Neural cell (in vitro differentiated cells): ENCODE results near the gene JPH2. TPM values are rescaled to one million over a fixed set of nuclear protein-coding genes. Genes with fewer than 3 reads are reported as not detected.

Experiments
- H2AFZ ChIP-seq: fragments of 200-600, 300-800 bp; sonication (generic), shearing (Covaris generic); 2 replicates; pipeline ENCODE4 v1.6.0; 2014; ENCODE audit warnings: low read depth, mild to moderate bottlenecking, antibody characterized with exemption, low read length, moderate library complexity
- H3F3A ChIP-seq: fragments of 200-600 bp; shearing (Covaris generic); 2 replicates; pipeline ENCODE4 v1.6.1; 2016; ENCODE audit warnings: mild to moderate bottlenecking, moderate library complexity, mixed read lengths, antibody characterized with exemption, low read length; ENCODE audit not compliant: insufficient read depth, poor library complexity, severe bottlenecking
- H3K27ac ChIP-seq: fragments of 200-600, 300-800 bp; sonication (generic), shearing (Covaris generic); 2 replicates; pipeline ENCODE4 v1.5.1; 2014; ENCODE audit warnings: mild to moderate bottlenecking, low read length, moderate library complexity
- H3K27me3 ChIP-seq: fragments of 300-800, 200-600 bp; sonication (generic), shearing (Covaris generic); 2 replicates; pipeline ENCODE4 v1.6.0; 2014; ENCODE audit warnings: mild to moderate bottlenecking, low read depth, low read length, moderate library complexity; ENCODE audit not compliant: insufficient read depth
- H3K36me3 ChIP-seq: fragments of 300-800, 200-600 bp; sonication (generic), shearing (Covaris generic); 2 replicates; pipeline ENCODE4 v1.5.1; 2014; ENCODE audit warnings: mild to moderate bottlenecking, antibody characterized with exemption, low read length, moderate library complexity; ENCODE audit not compliant: insufficient read depth
- H3K4me2 ChIP-seq: fragments of 300-800, 200-600 bp; sonication (generic), shearing (Covaris generic); 2 replicates; pipeline ENCODE4 v1.6.0; 2014; ENCODE audit warnings: mild to moderate bottlenecking, low read length
- H3K4me3 ChIP-seq: fragments of 300-800, 200-600 bp; sonication (generic), shearing (Covaris generic); 2 replicates; pipeline ENCODE4 v1.5.1; 2014; ENCODE audit warnings: mild to moderate bottlenecking, low read length, moderate library complexity
- H3K79me2 ChIP-seq: fragments of 200-600 bp; shearing (Covaris generic); replicated peaks from 2 replicates; pipeline ENCODE4 v1.6.0; 2014; ENCODE audit warnings: mild to moderate bottlenecking, low read length, moderate library complexity; ENCODE audit not compliant: insufficient read depth
- H3K9ac ChIP-seq: fragments of 300-800, 200-600 bp; sonication (generic), shearing (Covaris generic); 2 replicates; pipeline ENCODE4 v1.6.1; 2016; ENCODE audit warnings: mild to moderate bottlenecking, low read length, mixed read lengths
- H3K9me2 ChIP-seq: fragments of 200-600 bp; shearing (Covaris generic); 2 replicates; pipeline ENCODE4 v1.6.1; 2016; ENCODE audit warnings: mild to moderate bottlenecking, low read length, mixed read lengths; ENCODE audit not compliant: insufficient read depth
- H3K9me3 ChIP-seq: fragments of 200-600, 300-800 bp; sonication (generic), shearing (Covaris generic); 2 replicates; pipeline ENCODE4 v1.6.1; 2016; ENCODE audit warnings: mild to moderate bottlenecking, mixed run types, low read length, moderate library complexity, mixed read lengths
- H4K20me1 ChIP-seq: fragments of 200-600 bp; shearing (Covaris generic); 2 replicates; pipeline ENCODE4 v1.6.1; 2016; ENCODE audit warnings: mild to moderate bottlenecking, mixed run types; ENCODE audit not compliant: insufficient read depth
- CTCF ChIP-seq: fragments of 450-650 bp; IDR thresholded peaks from 2 replicates; pipeline ENCODE4 v1.5.1; 2014; ENCODE audit warnings: antibody characterized with exemption, mild to moderate bottlenecking, moderate library complexity; ENCODE audit not compliant: poor library complexity, severe bottlenecking
- EP300 ChIP-seq: fragments of 450-650 bp; conservative IDR thresholded peaks from 2 replicates; pipeline ENCODE4 v1.6.1; 2014; ENCODE audit warnings: antibody characterized with exemption, mild to moderate bottlenecking, moderate library complexity; ENCODE audit not compliant: poor library complexity, severe bottlenecking
- EZH2 ChIP-seq: fragments of 200-600, 300-800 bp; shearing (Covaris generic), sonication (generic); IDR thresholded peaks from 2 replicates; pipeline ENCODE4 v1.6.1; 2014; ENCODE audit warnings: antibody characterized with exemption, low read length, borderline replicate concordance, mild to moderate bottlenecking; ENCODE audit not compliant: insufficient read depth, poor library complexity, severe bottlenecking
- MXI1 ChIP-seq: fragments of 450-650 bp; conservative IDR thresholded peaks from 2 replicates; pipeline ENCODE4 v1.6.1; 2014; ENCODE audit warnings: antibody characterized with exemption, mild to moderate bottlenecking; ENCODE audit not compliant: poor library complexity, severe bottlenecking
- POLR2AphosphoS5 ChIP-seq: IDR thresholded peaks from 2 replicates; pipeline ENCODE4 v1.6.1; 2012
- RAD21 ChIP-seq: fragments of 450-650 bp; conservative IDR thresholded peaks from 2 replicates; pipeline ENCODE4 v1.6.1; 2014; ENCODE audit warnings: antibody characterized with exemption, mild to moderate bottlenecking, moderate library complexity
- REST ChIP-seq: IDR thresholded peaks from 2 replicates; pipeline ENCODE4 v1.6.1; 2012; ENCODE audit warnings: borderline replicate concordance
- SMC3 ChIP-seq: fragments of 450-650 bp; conservative IDR thresholded peaks from 2 replicates; pipeline ENCODE4 v1.6.1; 2014; ENCODE audit warnings: antibody characterized with exemption, mild to moderate bottlenecking, moderate library complexity; ENCODE audit not compliant: poor library complexity
- TAF1 ChIP-seq: IDR thresholded peaks from 2 replicates; pipeline ENCODE4 v1.6.1; 2012; ENCODE audit warnings: low read depth
- polyA plus RNA-seq: library from polyadenylated mRNA; depleted of rRNA; stranded (reverse); fragments of >200 nt; gene quantifications from 2 replicates; pipeline ENCODE4 v1.2.3, GENCODE V29; 2014

Gene JPH2
- polyA plus RNA-seq, 1 donor from 2014 or later = not detected

DNA sequence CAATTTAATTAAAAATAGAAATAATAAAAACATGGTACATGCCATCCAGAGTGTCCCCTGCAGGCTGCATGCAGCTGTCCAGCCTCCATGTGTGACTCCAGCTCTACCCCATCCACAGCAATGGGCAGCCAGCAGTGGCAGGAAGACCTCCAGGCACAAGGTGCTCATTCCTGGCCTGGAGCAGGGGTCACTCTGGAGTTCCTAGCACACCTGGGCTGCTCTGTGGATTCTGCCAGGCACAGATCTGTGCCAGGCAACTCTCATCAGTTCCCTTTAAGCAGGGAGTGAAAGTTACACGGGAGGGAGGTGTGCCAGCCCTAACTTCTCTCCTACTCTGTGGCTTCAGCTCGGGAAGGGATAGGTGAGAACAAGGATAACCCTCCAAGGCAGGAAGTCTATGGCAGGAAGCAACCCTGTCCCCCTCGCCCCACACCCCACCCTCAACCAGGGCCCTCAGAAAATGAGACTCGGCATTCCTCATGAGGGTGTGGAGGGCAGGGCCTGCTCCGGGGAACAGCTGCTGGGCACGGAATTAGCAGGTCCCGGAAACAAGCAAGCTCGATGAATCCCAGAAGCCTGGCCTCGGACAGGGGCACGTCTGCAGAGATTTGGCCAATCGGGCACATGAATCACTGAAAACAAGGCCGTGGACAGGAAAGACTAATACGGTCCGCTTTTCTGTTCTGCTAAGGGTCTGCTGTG, 10.0 kb downstream of the JPH2 start:
- Histone ChIP-seq H3K27me3 (no peaks in the 10 kb centered on the region), H3K79me2 (no peaks in the 10 kb centered on the region), H3F3A (no peaks in the 10 kb centered on the region), H3K9ac (no peak overlapping the region), H3K9me2 (no peaks in the 10 kb centered on the region), H3K4me3 (no peak overlapping the region), H3K4me2 (no peak overlapping the region), H3K27ac (no peak overlapping the region), H3K36me3 (no peaks in the 10 kb centered on the region), H4K20me1 (no peaks in the 10 kb centered on the region), H3K9me3 (no peaks in the 10 kb centered on the region), H2AFZ (no peak overlapping the region)
- TF ChIP-seq MXI1 = no peak
- TF ChIP-seq RAD21 = no peak

DNA sequence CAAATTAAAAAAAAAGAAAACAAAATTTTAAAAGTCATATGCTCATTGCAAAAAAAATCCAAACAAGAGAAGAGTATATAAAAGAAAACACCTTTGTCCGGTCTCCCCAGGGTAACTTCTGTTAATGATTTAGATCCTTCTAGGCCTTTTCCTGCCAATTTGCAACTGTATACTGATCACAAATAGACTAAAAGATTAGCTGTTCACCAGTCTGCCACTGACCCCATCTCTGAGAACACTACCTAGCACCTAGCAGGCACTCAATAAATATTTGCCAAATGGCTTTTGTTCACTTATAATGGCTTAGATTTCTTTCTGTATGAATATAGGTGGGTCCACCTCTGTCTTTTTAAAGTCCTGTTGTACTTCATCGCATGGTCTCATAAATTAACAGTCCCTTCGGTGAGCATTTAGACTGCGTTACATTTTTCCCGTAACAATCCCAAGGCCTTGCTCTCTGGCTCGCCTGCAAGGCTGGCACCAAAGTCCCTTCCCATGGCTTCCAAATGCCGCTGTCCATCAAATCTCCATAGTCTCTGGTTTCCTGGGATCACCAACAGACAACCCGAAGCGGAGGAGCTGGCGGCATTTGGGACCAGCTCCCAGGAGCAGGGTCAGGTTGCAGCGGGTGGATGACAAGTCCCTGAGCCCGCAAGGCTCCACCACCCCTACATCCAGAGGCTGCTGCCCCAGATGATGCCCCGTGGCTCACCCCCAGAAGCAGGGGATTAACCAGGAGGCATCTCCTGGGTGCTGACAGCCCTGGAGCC, 11.8 kb downstream of the JPH2 start:
- Histone ChIP-seq H3K79me2 (no peaks in the 10 kb centered on the region), H3K27me3 (no peaks in the 10 kb centered on the region), H2AFZ (no peak overlapping the region), H3K9me2 (no peaks in the 10 kb centered on the region), H4K20me1 (no peaks in the 10 kb centered on the region), H3K9ac (no peak overlapping the region), H3K4me3 (no peak overlapping the region), H3K4me2 (no peak overlapping the region), H3F3A (no peaks in the 10 kb centered on the region), H3K9me3 (no peaks in the 10 kb centered on the region), H3K36me3 (no peaks in the 10 kb centered on the region), H3K27ac (no peak overlapping the region)
- TF ChIP-seq SMC3 (no peak), CTCF (no peak), POLR2AphosphoS5 (no peak), EP300 (no peak), RAD21 (no peak), TAF1 (no peak), REST (no peak), EZH2 (no peak), MXI1 (no peak)
